NOMO-1 treated with dmso at 0.1 percent for 144 hours (cell line): Measurements from ENCODE around the gene LRRC40.

ENCODE experiments used
- DNase-seq: peaks from one replicate; lab custom pipeline; 2025; ENCODE audit not compliant: unreplicated experiment; lab: John Stamatoyannopoulos, UW

The LRRC40 gene

GRCh38 chr1:70134148-70134547 lies 71.2 kb downstream of the LRRC40 start:
- no peak for DNase-seq

GRCh38 chr1:70117046-70117445 lies 88.3 kb downstream of the LRRC40 start:
- DNase-seq, result no peak

- DNase-seq, result no peak
Observed at GRCh38 chr1:70115315-70115714, 90.1 kb downstream of the LRRC40 start.

GRCh38 chr1:70112838-70113237 lies 92.5 kb downstream of the LRRC40 start:
- no peak for DNase-seq

- no peak for DNase-seq
Observed at GRCh38 chr1:70109241-70109640, 96.1 kb downstream of the LRRC40 start.

- no peak for DNase-seq
Observed at GRCh38 chr1:70103770-70104169, 101.6 kb downstream of the LRRC40 start.

GRCh38 chr1:70101774-70102173 lies 103.6 kb downstream of the LRRC40 start:
- DNase-seq, result no peak

- DNase-seq, result no peak
Observed at GRCh38 chr1:70101231-70101630, 104.1 kb downstream of the LRRC40 start.
